PC-3 (cell line): ENCODE measurements around the gene RIN1. TPM values are rescaled to one million over a fixed set of nuclear protein-coding genes. Genes with fewer than 3 reads are reported as not detected.

ENCODE experiments used
- ATAC-seq: fragments of 200-7000 bp; cut with Tn5 transposase; 2 replicates; pipeline ENCODE4 v1.9.1; 2020; ENCODE audit warnings: mild to moderate bottlenecking, moderate library complexity
- BruUV-seq: library from RNA; stranded (reverse); fragments of 400-500 nt; replicated peaks from 2 replicates; lab custom pipeline; 2021; lab: Mats Ljungman, UMichigan
- CTCF ChIA-PET: fragments of 300-600 bp; sonication (Branson Sonifier 250); formaldehyde crosslinking; loops from one replicate; lab custom pipeline; 2022; ENCODE audit warnings: antibody characterized with exemption; lab: Charles Lee
- POLR2A ChIA-PET: fragments of 300-600 bp; sonication (Branson Sonifier 250); formaldehyde crosslinking; loops from one replicate; lab custom pipeline; 2022; ENCODE audit warnings: antibody characterized with exemption; ENCODE audit not compliant: unreplicated experiment; lab: Charles Lee
- DNase-seq: peaks from one replicate; pipeline ENCODE4 v3.0.0-alpha.2; 2015
- H2AFZ ChIP-seq: fragments of 300-600 bp; sonication (generic); 2 replicates; pipeline ENCODE4 v1.6.0; 2016; ENCODE audit warnings: antibody characterized with exemption, low read length
- H3F3A ChIP-seq: fragments of 300-600 bp; sonication (generic); one replicate; pipeline ENCODE4 v1.6.0; 2017; ENCODE audit warnings: antibody characterized with exemption, low read length, control low read depth, mild to moderate bottlenecking; ENCODE audit not compliant: unreplicated experiment
- H3K27ac ChIP-seq: fragments of 300-600 bp; sonication (generic); 2 replicates; pipeline ENCODE4 v1.5.1; 2016; ENCODE audit warnings: mild to moderate bottlenecking, low read length
- H3K27me3 ChIP-seq: fragments of 300-600 bp; sonication (generic); 2 replicates; pipeline ENCODE4 v1.6.1; 2016; ENCODE audit warnings: low read length, mixed read lengths
- H3K36me3 ChIP-seq: fragments of 300-600 bp; sonication (generic); 2 replicates; pipeline ENCODE4 v1.6.1; 2016; ENCODE audit warnings: low read depth, mixed run types, low read length, mixed read lengths
- H3K4me1 ChIP-seq: fragments of 300-600 bp; sonication (generic); 2 replicates; pipeline ENCODE4 v1.5.1; 2016; ENCODE audit warnings: low read length; ENCODE audit not compliant: insufficient read depth
- H3K4me2 ChIP-seq: fragments of 300-600 bp; sonication (generic); 2 replicates; pipeline ENCODE4 v1.6.0; 2016; ENCODE audit warnings: low read length
- H3K4me3 ChIP-seq: fragments of 300-600 bp; sonication (generic); 2 replicates; pipeline ENCODE4 v1.5.1; 2016; ENCODE audit warnings: mild to moderate bottlenecking, low read length, mixed read lengths
- H3K79me2 ChIP-seq: fragments of 300-600 bp; sonication (generic); 2 replicates; pipeline ENCODE4 v1.6.1; 2017; ENCODE audit warnings: low read length, mixed read lengths
- H3K9ac ChIP-seq: fragments of 300-600 bp; sonication (generic); 2 replicates; pipeline ENCODE4 v1.6.0; 2016; ENCODE audit warnings: mild to moderate bottlenecking, low read length
- H3K9me2 ChIP-seq: fragments of 300-600 bp; sonication (generic); replicated peaks from 2 replicates; pipeline ENCODE4 v1.6.1; 2016; ENCODE audit warnings: mixed run types, low read length, mixed read lengths
- H3K9me3 ChIP-seq: fragments of 300-600 bp; sonication (generic); 2 replicates; pipeline ENCODE4 v1.6.1; 2016; ENCODE audit warnings: low read length, mixed read lengths
- H4K20me1 ChIP-seq: fragments of 300-600 bp; sonication (generic); 2 replicates; pipeline ENCODE4 v1.6.1; 2016; ENCODE audit warnings: low read length, mixed read lengths
- CTCF ChIP-seq: fragments of 300-600 bp; sonication (generic); conservative IDR thresholded peaks from 2 replicates; pipeline ENCODE4 v1.5.1; 2017; ENCODE audit warnings: antibody characterized with exemption, low read depth, mild to moderate bottlenecking, low read length
- EZH2 ChIP-seq: fragments of 300-600 bp; sonication (generic); IDR thresholded peaks from one replicate; pipeline ENCODE4 v1.6.1; 2017; ENCODE audit warnings: antibody characterized with exemption, mild to moderate bottlenecking, low read length; ENCODE audit not compliant: unreplicated experiment
- EZH2phosphoT487 ChIP-seq: fragments of 300-600 bp; sonication (generic); IDR thresholded peaks from 2 replicates; pipeline ENCODE4 v1.6.1; 2018; ENCODE audit warnings: mild to moderate bottlenecking, antibody characterized with exemption, low read length, borderline replicate concordance
- intact Hi-C: fragments of 100-400 bp; cut with micrococcal nuclease; formaldehyde crosslinking; loops from 2 replicates; pipeline ENCODE4 v1.9.0; 2023
- total RNA-seq: library from RNA; depleted of rRNA; stranded (reverse); fragments of >200 nt; gene quantifications from 2 replicates; pipeline ENCODE4 v1.2.3, GENCODE V29; 2014

The RIN1 gene
- total RNA-seq, 1 experiment from 2014 or later: 41.2 TPM

GRCh38 chr11:66341502-66342126, 5.4 kb upstream of the RIN1 start:
- peaks cover 7% of the 10 kb centered on the region for H3F3A ChIP-seq
- H3K79me2 ChIP-seq: peaks cover 33% of the 10 kb centered on the region
- no peaks in the 10 kb centered on the region for H3K27me3 ChIP-seq
- peaks cover 38% of the 10 kb centered on the region for H3K4me1 ChIP-seq
- no peak overlapping the region for H2AFZ ChIP-seq
- DNase-seq: no peak
- TF ChIP-seq CTCF: no peak
- no peak for TF ChIP-seq EZH2phosphoT487
- TF ChIP-seq EZH2: no peak
- no peak overlapping the region for H3K9ac ChIP-seq
- peaks cover 17% of the 10 kb centered on the region; the same call in 1 of the 2 replicates for H3K36me3 ChIP-seq
- H3K4me3 ChIP-seq: no peak overlapping the region
- no peaks in the 10 kb centered on the region for H3K9me3 ChIP-seq
- no TSS peak for BruUV-seq
- ATAC-seq: no peak
- intact Hi-C loops: no loop called here
- no peaks in the 10 kb centered on the region for H4K20me1 ChIP-seq
- H3K4me2 ChIP-seq: no peak overlapping the region
- ChIA-PET CTCF (no interaction called here), POLR2A (no interaction called here)
- H3K9me2 ChIP-seq: no peaks in the 10 kb centered on the region
- no peak overlapping the region for H3K27ac ChIP-seq

GRCh38 chr11:66340596-66341501, 4.6 kb upstream of the RIN1 start:
- no peak overlapping the region for H2AFZ ChIP-seq
- ChIA-PET CTCF (no interaction called here), POLR2A (no interaction called here)
- H3K9me3 ChIP-seq: no peaks in the 10 kb centered on the region
- H3K9me2 ChIP-seq: no peaks in the 10 kb centered on the region
- no TSS peak for BruUV-seq
- H3K9ac ChIP-seq: no peak overlapping the region
- H3F3A ChIP-seq: peaks cover 7% of the 10 kb centered on the region
- TF ChIP-seq EZH2phosphoT487 (no peak), CTCF (no peak), EZH2 (no peak)
- DNase-seq (no peak), ATAC-seq (no peak)
- no peak overlapping the region for H3K27ac ChIP-seq
- no peak overlapping the region for H3K4me3 ChIP-seq
- H3K27me3 ChIP-seq: no peaks in the 10 kb centered on the region
- H3K36me3 ChIP-seq: peaks cover 17% of the 10 kb centered on the region; the same call in 1 of the 2 replicates
- H3K4me1 ChIP-seq: peaks cover 38% of the 10 kb centered on the region
- peaks cover 29% of the 10 kb centered on the region for H3K79me2 ChIP-seq
- intact Hi-C loops: no loop called here
- H4K20me1 ChIP-seq: no peaks in the 10 kb centered on the region
- no peak overlapping the region for H3K4me2 ChIP-seq
